ENCODE results near the gene PPP1R11.

GRCh38 chr6:30102970-30103871 is 36.2 kb downstream of the PPP1R11 start:
- TF ChIP-seq CTCF (IDR thresholded peaks at IDR 0.05) (peak; percentile 68 to 99 (median 94)), POLR2A (IDR thresholded peaks at IDR 0.05) (peak in 2 of 3 donors; percentile 18 to 29)

Data from body of pancreas (tissue), 4 donors.